GM18861 (cell line): ENCODE results near the gene MIEN1.
"Not testable (repeated sequence)": the region's sequence is repeated elsewhere in the genome, so short reads cannot be mapped to it uniquely, and the experiment has no call there.

Experiments
- ATAC-seq: cut with Tn5 transposase; IDR thresholded peaks from one replicate; pipeline ENCODE4 v1.9.1; 2021; ENCODE audit not compliant: unreplicated experiment

MIEN1 gene, protein sequence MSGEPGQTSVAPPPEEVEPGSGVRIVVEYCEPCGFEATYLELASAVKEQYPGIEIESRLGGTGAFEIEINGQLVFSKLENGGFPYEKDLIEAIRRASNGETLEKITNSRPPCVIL

DNA sequence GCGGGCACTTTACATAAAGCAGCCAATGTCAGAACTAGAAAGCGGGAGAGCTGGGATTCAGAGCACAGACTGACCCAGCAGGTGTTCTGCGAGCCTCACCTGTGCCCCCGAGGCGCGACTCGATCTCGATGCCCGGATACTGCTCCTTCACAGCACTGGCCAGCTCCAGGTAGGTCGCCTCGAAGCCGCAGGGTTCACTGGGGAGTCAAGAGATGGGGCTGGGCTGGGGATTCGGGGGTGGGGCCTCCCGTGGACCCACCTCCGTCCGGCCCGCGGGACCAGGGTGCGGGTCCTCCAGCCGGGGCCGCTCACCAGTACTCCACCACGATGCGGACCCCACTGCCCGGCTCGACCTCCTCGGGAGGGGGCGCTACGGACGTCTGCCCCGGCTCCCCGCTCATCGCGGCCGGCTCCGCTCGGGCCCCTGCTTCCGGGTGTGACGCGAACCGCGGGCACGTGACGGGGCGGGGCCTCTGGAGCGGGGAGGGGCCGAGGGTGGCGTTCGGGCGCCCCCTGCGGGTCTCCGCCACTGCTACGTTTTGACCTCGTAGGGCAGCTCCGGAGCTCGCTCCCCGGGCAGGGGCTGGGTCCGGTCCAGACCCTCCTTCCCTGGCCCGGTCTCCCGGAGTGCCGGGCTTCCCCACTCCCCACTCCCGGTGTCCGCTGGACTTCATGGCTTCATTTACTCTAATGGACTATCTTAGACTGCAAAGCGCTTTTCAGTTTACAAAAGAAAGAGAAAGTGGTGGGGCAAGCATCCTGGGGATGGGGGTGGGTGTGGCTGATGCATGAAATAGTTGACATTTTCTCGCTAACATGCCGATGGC lies at the start of gene MIEN1:
Gene MIEN1, minus strand, starts transcription at position 438 of the 827 bp plus-strand sequence. Its CDS starts 37 bp downstream, at position 401.
- peak; percentile 77 for ATAC-seq

DNA sequence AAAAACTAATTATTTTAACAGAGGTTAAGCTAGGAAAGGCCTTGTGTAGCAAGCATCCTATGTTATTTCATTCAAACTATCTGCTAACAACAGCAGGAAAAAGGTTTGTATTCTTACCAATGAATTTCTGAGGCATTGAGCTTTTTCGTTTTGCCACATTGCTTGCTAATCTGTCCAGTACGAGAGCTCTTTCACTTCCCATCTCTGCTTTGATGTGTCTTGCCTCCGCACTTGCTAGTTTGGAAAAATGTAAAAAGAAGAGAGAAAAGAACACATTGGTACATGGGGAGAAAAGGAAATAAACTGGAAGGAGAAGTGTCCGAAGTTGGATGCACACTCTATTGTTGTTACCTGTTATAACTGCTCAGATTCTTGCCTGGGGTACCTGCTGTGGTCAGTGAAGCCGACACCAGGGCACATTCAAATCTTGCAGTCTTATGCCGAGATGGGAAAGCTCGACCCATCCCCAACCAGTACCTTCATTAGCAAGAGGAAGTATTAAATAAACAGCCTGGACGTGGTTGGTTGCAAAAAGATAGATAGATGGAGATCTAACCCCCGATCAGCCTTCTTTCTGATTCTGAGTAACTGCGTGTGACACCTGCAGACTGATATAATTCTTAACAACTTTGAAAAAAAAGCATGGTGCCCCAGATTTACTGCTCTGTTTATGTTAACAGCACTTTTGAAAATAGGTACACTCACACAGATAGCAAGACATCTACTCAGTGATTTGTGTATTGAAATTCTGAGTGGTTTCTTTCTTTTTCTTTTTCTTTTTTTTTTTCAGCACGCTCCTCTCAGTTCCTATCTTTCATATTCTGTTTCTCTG lies 47.4 kb upstream of the MIEN1 start:
- ATAC-seq: peak; percentile 34

DNA sequence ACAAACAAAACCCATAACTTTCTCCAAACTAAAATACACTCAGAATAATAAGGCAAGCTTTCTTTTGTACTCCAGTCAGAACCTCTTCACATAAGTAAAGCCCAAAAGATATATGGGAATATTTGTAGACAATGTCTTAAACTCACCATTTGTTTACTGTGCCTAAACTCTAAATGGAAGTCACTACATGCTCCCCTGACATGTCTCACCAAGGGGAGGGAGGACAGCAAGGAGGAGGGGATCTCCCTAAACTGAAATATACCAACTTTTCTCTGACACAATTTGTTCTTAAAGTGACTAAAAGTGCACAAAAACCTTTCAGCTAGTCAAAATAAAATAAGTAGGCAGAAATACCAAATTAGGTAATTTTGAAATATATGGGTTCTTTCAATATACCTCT lies 45.9 kb upstream of the MIEN1 start:
- ATAC-seq: no peak

DNA sequence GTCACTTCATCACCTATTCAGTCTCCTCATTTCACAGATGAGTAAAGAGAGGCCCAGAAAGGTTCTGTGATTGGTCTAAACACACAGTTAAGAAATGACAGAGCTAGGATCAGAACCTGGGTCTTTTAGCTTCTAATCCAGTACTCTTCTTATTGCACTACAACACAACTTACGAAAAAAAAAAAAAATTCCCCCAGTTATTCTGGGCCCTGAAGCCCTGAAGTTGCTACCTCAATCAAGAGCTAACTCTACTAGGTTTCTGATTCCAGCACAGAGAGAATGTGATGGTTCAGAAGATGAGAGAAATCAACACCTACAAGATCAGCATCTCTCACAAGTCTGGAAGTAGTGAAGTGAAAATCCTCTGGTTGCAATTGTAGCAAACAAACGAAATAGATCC lies 44.7 kb upstream of the MIEN1 start:
- ATAC-seq: no peak

DNA sequence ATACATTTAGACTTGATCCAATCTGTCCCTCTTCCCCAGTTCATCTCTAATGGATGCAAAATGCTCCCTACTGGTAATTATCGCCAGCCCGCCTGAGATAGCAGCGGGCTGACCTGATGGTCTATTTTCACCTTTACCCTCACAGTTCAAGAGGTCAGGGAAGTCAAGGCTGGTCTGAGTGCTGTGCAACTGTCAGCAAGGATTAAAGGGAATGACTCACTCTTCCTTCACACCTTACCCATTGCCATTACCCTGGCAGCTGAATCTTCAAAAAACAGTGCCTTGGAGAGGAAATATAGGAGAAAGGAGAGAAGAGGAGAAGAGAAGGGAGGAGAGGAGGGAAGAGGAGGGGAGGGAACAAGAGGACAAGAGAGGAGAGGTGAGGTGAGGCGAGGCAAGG lies 43.7 kb upstream of the MIEN1 start:
- ATAC-seq: no peak

DNA sequence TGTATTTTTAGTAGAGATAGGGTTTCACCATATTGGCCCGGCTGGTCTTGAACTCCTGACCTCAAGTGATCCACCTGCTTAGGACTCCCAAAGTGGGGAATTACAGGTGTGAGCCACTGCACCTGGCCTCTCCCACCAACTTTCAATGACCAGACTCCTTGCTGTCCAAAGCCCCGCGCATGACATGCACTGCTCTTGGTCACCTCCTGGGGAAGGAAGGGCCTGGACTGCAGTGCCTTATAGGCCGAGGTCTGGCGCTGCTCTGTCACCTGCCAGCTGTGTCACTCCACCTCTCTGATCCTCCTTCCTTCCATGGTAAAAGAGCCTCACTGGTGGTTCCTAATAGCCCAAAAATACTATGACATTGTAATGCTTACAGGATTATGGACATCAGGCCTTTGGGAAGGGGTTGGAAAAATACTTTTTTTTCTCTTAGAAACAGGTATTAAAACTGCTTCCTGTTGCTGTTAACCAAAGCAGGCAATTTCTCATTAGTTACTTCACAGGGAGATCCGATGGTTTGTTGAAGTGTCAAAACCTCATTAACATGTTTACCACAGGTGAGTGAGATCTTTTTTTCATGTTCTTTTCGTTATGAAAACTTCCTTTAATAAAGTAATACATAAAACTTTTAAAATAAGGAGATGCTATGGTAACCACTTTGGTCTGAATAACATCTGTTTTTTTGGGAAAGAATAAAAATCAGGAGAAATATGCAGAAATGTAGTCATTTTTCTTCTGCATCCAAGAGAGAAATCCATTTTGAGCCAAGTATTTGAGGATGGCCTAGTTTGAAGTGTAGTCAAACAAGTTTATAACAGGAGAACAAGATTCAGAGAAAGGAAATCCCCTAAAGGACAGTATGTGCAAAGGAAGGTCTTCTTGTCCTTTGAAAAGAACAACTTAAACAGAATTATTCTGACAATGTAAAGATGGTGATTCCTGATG lies 42.9 kb upstream of the MIEN1 start:
- no peak for ATAC-seq

DNA sequence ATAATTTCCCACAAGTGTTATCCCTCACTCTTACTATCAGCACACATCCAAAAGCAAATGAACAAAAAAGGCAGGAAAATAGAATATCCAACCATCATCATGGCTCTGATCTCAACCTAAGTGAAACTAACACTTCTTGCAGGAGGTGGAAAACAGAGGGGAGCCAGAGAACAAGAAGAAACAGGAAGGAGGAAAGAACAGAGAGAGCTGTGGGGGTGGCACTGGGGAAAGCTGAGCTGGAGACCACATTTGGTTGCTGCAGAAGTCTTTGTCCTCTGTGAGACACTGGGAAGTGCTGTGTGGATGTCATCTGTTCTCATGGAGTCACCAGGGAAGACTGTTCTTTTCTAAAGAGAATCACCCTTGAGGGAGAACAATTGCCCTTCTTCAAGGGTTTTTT lies 42.1 kb upstream of the MIEN1 start:
- ATAC-seq: no peak

DNA sequence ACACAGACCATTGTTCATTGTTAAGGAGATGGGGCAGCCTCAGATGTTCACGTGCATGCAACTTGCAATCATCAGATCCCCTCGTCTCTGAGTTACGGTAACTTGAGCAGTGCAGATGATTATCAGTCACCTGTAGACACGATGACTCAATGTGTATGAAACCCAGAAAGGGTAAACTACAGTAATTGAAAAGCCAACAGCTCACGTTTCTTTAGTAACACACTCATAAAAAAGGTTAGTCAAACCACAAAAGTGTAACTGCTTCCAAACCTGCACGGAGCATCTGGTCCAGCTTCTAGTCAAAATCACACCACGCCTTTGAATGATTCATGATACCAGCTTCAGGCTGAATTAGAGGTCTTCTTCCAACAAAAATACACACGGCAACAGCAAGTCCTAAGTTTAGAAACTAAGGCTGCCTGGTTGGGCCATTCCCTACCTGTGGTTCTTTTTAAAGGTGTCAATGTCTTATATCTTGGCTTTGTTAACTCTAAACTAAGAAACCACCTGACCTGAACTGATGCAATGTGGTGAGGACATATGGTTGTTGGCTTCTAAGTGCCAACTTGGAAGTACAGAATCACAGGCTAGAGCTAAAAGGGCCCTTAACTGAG lies 39.7 kb upstream of the MIEN1 start:
- ATAC-seq: peak; percentile 56

DNA sequence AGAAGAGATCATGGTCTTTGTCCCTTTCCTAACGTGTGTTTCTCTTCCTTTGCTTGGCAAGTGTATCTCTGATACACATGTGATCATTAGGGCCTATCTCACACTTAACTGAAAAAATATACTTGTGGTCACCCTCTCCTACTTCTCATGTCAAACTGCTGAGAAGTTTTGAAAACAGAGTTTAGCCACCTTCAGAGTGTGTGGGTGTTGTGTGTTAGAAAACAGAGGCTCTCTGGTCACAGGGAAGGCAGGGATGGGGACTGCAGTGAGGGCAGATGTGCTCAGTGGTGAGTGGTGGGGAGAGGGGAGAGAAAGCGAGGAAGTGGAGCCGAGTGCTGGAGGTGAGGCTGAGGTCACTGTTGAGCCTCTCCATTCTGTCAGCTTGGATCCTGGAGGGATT lies 36.8 kb upstream of the MIEN1 start:
- no peak for ATAC-seq

DNA sequence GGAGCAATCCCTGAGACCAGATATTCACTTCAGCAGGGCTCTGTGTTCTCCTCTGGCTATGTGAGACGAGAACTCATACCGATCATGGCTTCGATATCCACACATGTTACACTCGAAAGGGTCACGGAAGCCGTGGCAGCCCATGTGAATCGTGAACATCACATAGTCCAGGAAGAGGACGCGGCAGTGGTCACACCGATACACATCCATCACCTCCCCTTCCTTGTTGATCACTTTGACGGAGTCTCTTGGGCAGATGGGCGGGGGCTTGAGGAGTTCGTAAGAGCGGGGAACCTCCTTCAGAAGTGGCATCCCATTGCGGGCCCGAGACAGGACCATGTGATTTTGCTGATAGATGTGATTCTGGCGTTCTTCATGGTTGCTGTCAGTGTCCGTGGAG lies 35.4 kb upstream of the MIEN1 start:
- no peak for ATAC-seq

DNA sequence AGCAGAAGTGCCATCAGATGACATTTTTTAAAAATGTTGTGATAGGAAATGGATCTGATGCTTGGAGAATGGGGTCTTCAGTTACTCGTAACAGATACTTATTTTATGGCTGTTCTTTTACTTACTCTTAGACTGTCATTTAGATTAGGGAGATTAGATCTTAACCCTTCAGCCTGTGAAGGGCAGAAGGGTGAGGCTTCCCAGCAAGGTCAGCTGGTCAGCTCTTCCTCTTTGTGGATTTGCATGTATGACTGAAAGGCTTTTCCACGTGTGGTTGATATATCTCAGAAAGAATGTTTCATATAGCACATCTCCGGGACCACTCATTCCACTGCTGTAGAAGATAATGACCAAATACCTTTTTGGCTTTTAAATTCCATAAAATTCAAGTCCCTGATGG lies 34.8 kb upstream of the MIEN1 start:
- no peak for ATAC-seq

DNA sequence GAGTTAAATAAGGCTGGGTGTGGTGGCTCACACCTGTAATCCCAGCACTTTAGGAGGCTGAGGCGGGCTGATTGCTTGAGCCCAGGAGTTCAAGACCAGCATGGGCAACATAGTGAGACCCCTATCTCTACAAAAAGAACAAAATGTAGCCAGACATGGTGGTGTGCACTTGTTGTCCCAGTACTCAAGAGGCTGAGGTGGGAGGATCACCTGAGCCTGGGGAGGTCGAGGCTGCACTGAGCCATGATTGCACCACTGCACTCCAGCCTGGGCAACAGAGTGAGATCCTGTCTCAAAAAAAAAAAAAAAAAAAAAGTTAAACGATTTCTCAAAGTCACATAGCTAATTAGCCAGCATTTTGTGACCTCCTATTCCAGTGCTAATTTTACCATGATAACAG lies 33.8 kb upstream of the MIEN1 start:
- ATAC-seq: not testable (repeated sequence)

DNA sequence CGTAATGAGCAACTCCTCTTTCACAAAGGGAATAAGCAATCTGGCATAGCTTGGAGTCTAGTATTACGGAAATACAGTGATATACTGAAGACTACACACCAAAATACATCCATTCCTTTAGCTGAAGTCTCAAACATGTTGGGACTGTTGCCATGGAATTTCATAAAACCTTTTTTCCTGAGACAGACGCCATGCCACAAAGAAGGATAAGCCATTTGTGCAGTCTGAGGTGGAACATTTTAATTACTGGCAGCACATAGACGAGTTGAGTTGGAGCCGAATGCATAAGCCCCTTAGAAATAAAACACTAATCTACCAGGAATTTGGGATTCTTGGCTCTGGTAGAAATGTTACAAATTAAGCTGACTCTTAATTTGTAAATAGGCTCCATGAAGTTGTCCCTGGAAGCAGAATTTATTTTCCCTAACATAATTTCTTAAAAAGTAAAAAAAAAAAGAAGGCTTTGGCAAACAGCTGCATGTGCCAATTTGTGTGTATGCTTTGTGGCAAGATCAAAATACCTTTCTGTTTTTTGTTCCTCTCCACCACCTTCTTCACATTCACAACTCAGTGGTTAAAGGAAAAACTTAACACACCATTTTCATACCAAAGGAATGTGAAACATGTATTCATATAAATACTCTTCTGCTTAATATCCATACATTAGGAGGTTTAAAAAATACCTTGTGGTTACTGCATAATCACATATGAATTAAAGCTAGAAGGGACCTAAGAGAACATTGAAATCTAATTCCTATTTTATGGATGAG lies 32.9 kb upstream of the MIEN1 start:
- no peak for ATAC-seq

DNA sequence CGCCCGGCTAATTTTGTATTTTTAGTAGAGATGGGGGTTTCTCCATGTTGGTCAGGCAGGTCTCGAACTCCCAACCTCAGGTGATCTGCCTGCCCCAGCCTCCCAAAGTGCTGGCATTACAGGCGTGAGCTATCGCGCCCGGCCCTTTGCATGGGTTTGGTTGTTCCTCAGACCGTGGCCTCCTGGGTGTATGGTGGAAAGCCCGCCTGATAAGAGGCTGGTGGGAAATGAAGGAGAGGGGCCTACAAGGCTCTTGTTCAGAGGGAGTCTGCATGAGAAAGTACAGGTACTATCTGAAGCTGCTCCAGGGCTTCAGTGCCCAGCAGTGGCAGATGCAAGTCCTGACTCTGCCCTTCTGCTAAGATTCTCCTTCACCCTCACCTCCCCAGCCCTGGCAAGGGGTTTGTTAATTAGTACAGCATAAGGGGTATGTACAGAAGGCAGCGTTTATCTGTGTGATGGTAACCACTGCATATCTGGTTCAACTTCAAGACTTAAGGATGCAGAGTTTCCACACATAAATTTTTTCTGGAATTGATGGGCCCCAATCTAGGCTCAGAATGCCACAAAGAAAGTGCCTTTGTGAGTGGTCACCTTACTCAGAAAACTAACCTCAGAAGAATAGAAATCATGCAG lies 31.6 kb upstream of the MIEN1 start:
- ATAC-seq: no peak

DNA sequence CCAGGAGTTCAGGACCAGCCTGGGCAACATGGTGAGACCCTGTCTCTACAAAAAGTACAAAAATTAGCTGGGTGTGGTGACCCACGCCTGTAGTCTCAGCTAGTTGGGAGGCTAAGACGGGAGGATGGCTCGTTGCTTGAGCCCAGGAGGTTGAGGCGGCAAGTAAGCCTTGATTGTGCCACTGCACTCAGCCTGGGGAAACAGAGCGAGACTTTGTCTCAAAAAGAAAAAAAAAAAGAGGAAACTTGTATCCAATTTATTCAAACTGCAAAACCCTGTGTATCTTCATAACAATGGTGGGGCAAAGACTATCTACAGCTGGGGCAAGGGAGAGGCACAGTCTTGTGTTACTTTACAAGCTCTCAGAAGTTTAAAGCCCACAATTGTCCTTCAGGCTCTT lies 28.9 kb upstream of the MIEN1 start:
- ATAC-seq: no peak

DNA sequence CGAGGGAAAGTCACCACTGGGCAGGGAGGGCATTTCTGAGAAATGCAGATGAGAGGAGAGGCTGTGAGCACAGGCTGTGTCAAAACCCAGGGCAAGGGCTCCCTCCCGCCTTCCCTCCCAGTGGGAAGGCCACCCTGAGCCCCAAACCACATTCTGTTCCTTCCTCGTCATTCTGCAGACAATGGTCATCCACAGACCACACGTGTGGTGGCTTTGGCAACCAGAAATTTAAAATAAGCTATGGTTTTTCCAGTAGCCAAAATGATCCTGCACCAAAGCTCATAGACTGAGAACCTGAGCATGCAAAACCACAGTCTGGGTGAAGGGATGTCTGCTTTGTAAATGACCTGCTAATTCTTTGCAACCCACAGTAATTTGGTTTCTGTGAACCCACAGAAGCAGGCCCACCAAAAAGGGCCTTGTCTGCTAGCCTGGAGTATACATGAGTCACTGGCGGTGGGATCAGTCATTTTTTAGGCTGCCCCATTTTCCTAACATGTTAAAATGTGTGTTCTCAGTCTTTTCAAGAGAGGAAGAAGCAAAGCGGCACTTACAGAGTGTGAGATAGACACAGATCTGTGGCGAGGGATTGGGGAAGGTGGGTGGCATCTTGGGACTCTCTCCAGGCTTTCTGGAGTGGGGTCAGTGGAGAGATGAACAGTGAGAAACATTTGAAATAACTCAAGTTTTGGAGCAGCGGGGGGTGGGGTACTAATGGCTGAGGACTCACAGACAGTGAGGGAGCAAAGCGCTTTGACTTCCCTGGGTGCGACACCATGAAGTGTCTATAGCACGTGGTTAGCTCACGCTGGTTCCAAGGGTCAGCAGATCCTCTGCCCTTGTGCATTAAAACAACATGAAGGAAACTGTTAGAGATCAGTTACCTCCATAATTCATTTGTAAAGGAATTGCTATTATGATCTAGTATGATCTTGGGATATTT lies 27.9 kb upstream of the MIEN1 start:
- no peak for ATAC-seq

DNA sequence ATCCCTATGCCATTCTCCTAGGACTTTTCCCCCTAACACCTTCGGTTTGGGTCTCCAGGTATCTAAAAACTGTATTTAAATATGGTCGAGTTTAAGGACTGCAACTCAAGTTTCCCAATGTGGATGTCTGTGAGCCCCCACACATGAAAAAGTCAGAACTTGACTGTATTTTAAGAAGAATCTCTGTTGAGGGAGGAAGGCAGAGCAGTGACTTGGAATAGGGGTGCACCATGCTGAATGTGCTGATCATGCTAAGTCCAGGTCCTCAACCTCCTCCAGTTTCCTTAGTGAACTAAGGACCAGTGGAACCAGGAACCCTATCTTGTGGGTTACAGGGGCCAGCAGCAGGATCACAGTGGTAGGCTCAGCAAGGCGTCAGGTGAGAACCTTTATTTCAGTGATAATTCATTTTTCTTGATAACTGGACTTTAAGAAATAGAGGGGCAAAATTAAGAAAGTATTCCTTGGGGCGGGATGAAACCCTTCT lies 26.9 kb upstream of the MIEN1 start:
- ATAC-seq: no peak
